ENCODE data around the gene SBNO2. TPM values are rescaled to one million over a fixed set of nuclear protein-coding genes. Genes with fewer than 3 reads are reported as not detected.

SBNO2 gene
- total and polyA plus RNA-seq, 9 of the 15 experiments (the other 6 are each of a cell fraction or from before 2014, with no cell fraction given): 0.01 to 46.2 (median 6.7) TPM

DNA sequence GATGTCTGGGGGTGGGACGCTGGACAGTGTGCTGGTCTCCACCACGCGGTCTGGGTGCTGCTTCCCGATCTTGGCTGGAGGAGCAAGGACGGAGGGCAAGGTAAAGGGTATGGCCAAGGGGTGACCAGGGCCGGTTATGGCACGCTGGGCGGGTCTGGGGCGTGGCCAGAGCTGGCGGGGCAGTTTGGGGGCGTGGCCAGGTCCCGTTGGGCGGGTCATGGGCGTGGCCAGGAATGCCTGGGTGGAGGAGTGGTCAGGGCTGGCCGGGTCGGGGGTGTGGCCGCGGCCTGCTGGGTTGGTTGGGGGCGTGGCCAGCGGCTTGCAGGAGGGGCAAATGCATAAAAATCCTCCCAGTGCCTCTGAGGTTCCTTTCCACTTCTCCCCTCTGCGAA, 51.1 kb downstream of the SBNO2 start (continued):
- TF ChIP-seq, protein P1, sequence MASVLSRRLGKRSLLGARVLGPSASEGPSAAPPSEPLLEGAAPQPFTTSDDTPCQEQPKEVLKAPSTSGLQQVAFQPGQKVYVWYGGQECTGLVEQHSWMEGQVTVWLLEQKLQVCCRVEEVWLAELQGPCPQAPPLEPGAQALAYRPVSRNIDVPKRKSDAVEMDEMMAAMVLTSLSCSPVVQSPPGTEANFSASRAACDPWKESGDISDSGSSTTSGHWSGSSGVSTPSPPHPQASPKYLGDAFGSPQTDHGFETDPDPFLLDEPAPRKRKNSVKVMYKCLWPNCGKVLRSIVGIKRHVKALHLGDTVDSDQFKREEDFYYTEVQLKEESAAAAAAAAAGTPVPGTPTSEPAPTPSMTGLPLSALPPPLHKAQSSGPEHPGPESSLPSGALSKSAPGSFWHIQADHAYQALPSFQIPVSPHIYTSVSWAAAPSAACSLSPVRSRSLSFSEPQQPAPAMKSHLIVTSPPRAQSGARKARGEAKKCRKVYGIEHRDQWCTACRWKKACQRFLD (CRISPR knock-in tag; IDR thresholded peaks at IDR 0.05): no peak
- TF ChIP-seq, protein P2, sequence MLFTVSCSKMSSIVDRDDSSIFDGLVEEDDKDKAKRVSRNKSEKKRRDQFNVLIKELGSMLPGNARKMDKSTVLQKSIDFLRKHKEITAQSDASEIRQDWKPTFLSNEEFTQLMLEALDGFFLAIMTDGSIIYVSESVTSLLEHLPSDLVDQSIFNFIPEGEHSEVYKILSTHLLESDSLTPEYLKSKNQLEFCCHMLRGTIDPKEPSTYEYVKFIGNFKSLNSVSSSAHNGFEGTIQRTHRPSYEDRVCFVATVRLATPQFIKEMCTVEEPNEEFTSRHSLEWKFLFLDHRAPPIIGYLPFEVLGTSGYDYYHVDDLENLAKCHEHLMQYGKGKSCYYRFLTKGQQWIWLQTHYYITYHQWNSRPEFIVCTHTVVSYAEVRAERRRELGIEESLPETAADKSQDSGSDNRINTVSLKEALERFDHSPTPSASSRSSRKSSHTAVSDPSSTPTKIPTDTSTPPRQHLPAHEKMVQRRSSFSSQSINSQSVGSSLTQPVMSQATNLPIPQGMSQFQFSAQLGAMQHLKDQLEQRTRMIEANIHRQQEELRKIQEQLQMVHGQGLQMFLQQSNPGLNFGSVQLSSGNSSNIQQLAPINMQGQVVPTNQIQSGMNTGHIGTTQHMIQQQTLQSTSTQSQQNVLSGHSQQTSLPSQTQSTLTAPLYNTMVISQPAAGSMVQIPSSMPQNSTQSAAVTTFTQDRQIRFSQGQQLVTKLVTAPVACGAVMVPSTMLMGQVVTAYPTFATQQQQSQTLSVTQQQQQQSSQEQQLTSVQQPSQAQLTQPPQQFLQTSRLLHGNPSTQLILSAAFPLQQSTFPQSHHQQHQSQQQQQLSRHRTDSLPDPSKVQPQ (CRISPR knock-in tag; IDR thresholded peaks at IDR 0.05; ENCODE audit: borderline replicate concordance): no peak
- TF ChIP-seq ZNF311 (CRISPR knock-in tag; IDR thresholded peaks at IDR 0.05) (no peak), SIX5 (IDR thresholded peaks at IDR 0.05; ENCODE audit: borderline replicate concordance in 1 of 2, insufficient read depth in 1 of 2, low read depth in 1 of 2, low read length in 2 of 2) (no peak), TCF7L2 (IDR thresholded peaks at IDR 0.05; ENCODE audit: low read depth, low read length) (no peak), HDGF (IDR thresholded peaks at IDR 0.05) (0 out of 2 replicates have a peak, but pooled peaks have one; percentile 13), LEF1 (IDR thresholded peaks at IDR 0.05) (no peak), PPARD (CRISPR knock-in tag; IDR thresholded peaks at IDR 0.05) (no peak), ZNF316 (IDR thresholded peaks at IDR 0.05) (no peak), SLC30A9 (CRISPR knock-in tag; IDR thresholded peaks at IDR 0.05) (no peak), ZNF79 (CRISPR knock-in tag; IDR thresholded peaks at IDR 0.05; ENCODE audit: low read depth) (no peak), EGR1 (conservative IDR thresholded peaks at IDR 0.05) (no peak), MYBL2 (IDR thresholded peaks at IDR 0.05; ENCODE audit: low read depth) (no peak), MYBL2 (CRISPR knock-in tag; IDR thresholded peaks at IDR 0.05; ENCODE audit: borderline replicate concordance) (no peak), CREM (IDR thresholded peaks at IDR 0.05; ENCODE audit: low read depth) (peak; percentile 32; the same call in 1 of the 2 replicates), ZNF583 (CRISPR knock-in tag; IDR thresholded peaks at IDR 0.05) (no peak), ZEB2 (IDR thresholded peaks at IDR 0.05) (no peak), ERF (CRISPR knock-in tag; IDR thresholded peaks at IDR 0.05) (no peak)
- TF ChIP-seq, protein P3, sequence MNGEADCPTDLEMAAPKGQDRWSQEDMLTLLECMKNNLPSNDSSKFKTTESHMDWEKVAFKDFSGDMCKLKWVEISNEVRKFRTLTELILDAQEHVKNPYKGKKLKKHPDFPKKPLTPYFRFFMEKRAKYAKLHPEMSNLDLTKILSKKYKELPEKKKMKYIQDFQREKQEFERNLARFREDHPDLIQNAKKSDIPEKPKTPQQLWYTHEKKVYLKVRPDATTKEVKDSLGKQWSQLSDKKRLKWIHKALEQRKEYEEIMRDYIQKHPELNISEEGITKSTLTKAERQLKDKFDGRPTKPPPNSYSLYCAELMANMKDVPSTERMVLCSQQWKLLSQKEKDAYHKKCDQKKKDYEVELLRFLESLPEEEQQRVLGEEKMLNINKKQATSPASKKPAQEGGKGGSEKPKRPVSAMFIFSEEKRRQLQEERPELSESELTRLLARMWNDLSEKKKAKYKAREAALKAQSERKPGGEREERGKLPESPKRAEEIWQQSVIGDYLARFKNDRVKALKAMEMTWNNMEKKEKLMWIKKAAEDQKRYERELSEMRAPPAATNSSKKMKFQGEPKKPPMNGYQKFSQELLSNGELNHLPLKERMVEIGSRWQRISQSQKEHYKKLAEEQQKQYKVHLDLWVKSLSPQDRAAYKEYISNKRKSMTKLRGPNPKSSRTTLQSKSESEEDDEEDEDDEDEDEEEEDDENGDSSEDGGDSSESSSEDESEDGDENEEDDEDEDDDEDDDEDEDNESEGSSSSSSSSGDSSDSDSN (IDR thresholded peaks at IDR 0.05; ENCODE audit: borderline replicate concordance in 1 of 2, low read depth in 2 of 2, low read length in 2 of 2): peak in 1 of 2 experiments; percentile 96; a peak in 1 of 4 replicates
- TF ChIP-seq, protein P4, sequence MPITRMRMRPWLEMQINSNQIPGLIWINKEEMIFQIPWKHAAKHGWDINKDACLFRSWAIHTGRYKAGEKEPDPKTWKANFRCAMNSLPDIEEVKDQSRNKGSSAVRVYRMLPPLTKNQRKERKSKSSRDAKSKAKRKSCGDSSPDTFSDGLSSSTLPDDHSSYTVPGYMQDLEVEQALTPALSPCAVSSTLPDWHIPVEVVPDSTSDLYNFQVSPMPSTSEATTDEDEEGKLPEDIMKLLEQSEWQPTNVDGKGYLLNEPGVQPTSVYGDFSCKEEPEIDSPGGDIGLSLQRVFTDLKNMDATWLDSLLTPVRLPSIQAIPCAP (CRISPR knock-in tag; IDR thresholded peaks at IDR 0.05; ENCODE audit: borderline replicate concordance): no peak
- TF ChIP-seq, protein P5, sequence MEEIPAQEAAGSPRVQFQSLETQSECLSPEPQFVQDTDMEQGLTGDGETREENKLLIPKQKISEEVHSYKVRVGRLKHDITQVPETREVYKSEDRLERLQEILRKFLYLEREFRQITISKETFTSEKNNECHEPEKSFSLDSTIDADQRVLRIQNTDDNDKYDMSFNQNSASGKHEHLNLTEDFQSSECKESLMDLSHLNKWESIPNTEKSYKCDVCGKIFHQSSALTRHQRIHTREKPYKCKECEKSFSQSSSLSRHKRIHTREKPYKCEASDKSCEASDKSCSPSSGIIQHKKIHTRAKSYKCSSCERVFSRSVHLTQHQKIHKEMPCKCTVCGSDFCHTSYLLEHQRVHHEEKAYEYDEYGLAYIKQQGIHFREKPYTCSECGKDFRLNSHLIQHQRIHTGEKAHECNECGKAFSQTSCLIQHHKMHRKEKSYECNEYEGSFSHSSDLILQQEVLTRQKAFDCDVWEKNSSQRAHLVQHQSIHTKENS (CRISPR knock-in tag; IDR thresholded peaks at IDR 0.05): no peak
- TF ChIP-seq, protein P6, sequence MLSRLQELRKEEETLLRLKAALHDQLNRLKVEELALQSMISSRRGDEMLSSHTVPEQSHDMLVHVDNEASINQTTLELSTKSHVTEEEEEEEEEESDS (CRISPR knock-in tag; IDR thresholded peaks at IDR 0.05): no peak
